Lower leg skin (tissue), 3 donors: ENCODE data around the gene SORCS2.

Experiments
- POLR2A ChIP-seq, 2 donors: fragments of 450-650 bp; IDR thresholded peaks; one replicate each; pipeline ENCODE4 v1.6.1; 2016 to 2017; ENCODE audit warnings: antibody characterized with exemption in 2 of 2, mild to moderate bottlenecking in 1 of 2, moderate library complexity in 1 of 2
- TF ChIP-seq, protein P1 (sequence below), 3 donors: fragments of 450-650 bp; IDR thresholded peaks; one replicate each; pipeline ENCODE4 v1.5.1; 2016; ENCODE audit warnings: antibody characterized with exemption in 3 of 3, mild to moderate bottlenecking in 3 of 3, moderate library complexity in 2 of 3

DNA sequence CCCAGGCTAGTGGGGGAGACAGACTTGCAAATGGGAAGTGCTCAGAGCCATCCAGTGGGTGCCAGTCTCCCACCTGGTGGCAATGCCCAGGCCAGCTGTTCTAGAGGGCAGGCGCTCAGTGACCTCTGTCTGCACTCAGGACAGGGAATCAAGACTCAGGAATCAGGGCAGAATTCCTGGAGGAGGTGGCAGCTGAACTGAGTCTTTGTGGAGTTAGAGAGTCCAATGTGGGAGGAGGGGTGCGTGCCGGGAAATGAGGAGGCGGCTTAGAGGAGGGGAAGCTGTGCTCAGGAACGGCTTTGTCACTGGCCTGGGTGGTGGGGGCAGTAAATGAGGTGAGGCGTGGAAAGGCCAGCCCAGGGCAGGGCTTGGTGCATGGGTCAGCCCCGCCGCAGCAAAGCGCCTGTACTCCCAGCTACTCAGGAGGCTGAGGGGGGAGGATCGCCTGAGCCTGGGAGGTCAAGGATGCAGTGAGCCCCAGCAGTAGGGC is 31.3 kb upstream of the SORCS2 start:
- TF ChIP-seq, protein P1, sequence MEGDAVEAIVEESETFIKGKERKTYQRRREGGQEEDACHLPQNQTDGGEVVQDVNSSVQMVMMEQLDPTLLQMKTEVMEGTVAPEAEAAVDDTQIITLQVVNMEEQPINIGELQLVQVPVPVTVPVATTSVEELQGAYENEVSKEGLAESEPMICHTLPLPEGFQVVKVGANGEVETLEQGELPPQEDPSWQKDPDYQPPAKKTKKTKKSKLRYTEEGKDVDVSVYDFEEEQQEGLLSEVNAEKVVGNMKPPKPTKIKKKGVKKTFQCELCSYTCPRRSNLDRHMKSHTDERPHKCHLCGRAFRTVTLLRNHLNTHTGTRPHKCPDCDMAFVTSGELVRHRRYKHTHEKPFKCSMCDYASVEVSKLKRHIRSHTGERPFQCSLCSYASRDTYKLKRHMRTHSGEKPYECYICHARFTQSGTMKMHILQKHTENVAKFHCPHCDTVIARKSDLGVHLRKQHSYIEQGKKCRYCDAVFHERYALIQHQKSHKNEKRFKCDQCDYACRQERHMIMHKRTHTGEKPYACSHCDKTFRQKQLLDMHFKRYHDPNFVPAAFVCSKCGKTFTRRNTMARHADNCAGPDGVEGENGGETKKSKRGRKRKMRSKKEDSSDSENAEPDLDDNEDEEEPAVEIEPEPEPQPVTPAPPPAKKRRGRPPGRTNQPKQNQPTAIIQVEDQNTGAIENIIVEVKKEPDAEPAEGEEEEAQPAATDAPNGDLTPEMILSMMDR (IDR thresholded peaks at IDR 0.05) = no peak
- TF ChIP-seq POLR2A (IDR thresholded peaks at IDR 0.05) = no peak
